IPS DF 4.7 (cell line): ENCODE measurements around the gene BRD1.
"Not testable (repeated sequence)": the region's sequence is repeated elsewhere in the genome, so short reads cannot be mapped to it uniquely, and the experiment has no call there.

Experiments
- DNase-seq: peaks from one replicate; pipeline ENCODE4 v3.0.0-alpha.2; 2013; ENCODE audit warnings: low spot score; ENCODE audit errors: extremely low read depth

Gene BRD1

DNA sequence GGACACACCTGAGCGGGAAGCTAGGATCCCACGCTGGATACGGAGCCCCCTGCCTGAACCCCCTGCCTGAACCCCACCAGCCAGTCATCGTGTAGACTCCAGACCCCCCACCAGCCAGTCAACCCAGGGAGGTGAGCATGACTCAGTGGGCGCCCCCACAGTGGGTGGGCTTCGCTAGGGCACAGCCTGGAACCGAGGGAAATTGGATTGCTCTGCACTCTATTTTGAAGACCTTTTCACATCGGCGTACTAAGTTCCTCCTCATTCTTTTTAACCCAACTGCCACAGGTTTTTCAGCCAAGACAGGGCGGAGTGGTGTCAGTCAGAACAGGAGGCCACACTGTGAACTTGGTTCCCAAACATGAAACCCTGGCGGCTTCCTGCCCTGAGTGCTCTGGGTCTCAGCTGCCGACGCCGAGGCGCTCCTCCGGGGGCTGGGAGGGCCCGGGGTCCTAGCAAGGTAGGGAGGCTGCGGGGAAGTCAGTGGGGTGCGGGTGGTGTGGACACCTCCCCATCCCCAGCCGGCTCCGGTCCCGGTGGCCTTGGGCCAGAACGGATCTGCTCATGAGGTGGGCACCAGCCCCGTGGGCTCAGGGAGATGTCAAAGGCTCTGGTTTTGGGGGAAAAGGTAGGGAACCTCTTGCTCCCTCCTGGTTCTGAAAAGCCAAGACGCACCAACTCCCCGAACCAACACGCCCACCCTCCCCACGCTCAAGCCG is 57.0 kb downstream of the BRD1 start:
- DNase-seq: no peak

DNA sequence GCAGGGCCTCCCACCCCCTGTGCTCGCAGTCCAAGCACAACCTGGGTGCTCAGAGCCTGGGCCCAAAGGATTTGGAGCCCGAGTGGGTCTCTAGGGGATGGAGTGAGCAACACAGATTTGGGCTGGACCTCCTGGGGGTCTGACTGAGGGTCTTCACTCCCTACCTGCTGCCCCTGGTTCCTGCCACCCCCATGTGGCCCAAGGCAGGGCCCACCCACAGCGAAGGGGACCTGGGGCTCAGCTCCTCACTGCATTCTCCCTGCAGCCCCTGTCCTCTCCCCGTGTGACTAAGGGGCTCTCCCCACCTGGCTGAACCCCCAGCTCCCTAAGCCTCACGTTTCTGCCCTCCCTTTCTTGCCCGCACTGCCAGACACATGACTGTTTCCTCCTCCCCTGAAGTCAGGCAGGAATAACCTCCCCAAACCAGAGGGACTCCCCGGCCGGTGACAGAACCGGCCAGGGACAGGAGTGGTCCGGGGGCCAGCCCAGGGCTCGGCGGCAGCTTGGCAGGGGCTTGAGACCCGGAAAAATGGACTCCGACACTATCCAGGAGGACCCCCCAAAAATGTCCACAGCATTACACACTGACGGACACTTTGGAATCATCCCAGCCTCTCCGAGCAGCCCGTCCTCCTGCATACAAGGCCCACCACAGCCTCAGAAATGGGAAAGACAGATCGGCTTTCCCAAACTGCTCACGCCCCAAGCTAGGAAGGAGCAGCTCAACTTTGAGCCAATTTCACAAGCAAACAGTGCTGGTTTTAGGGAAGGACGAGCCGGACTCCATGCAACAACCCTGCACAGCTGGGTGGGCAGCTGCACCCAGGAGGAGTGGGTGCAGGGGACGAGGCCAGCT is 57.8 kb downstream of the BRD1 start:
- DNase-seq: no peak

DNA sequence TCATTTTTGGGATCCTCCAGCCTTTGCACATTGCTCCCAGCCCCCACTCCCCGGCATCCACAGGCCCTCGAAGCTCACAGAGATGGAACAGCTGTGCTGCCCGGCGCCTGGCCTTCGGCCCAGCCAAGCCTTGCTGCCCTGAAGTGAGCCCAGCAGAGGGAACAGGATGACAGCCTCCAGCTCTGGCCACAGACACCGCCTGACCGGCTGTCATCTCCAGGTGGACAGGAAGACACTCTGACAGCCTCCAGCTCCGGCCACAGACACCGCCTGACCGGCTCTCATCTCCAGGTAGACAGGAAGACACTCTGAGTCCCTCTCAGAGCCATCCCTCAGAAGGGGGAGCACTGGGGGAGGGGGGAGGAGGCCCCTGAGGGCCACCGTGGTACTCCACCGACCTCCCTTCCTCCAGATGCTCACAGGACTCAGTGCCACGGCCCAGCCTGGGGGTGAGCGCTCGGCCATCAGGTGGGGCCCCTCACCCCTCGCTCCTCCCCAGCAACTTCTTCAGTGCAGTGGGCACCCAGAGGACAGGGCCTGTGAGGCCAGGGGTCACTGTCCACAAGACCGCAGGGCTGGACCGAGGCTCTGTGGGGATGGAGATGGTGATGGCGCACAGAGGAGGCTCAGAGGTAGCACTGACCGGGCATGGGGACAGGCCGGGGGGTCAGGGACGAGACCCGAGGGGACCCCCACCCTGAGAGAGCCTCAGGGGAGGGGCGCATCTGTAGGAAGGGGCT is 58.6 kb downstream of the BRD1 start:
- no peak for DNase-seq

DNA sequence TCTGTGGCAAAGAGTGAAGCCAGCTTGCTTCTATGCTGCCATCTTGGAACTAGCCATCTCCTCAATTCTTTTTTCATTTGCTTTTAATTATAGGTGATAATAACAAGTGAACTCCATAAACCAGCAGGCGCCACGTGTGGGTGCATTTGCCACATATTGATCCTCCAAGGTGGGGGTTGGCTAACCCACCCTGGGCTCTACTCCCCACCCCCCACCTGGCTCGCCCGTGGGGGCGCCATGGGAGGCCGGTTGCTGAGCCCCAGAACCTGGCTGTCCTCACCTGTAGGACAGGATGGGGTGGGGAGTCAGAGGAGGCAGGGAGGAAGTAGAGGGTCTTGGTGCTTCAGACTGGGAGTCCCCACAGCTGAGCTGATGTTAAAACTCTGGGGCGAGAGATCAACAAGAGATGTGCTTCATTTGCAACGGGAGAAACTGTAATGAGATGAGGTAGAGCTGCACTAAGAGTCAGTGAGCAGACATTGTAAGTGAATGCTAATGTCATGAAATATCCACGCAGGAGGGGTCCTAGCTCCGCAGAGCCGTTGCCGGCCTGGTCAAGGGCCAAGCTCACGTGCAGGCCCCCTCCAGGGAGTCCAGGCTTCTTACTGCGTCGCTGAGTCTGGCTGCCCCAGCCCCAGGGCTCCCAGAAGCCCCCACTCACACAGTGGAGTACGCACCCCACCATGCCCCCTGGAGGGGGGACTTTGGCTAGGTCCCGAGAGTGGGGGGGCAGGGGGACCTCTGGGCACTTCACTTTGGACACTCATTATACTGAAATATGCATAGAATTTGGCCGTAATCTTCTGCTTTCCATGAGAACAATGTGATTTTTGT is 59.4 kb downstream of the BRD1 start:
- no peak for DNase-seq

DNA sequence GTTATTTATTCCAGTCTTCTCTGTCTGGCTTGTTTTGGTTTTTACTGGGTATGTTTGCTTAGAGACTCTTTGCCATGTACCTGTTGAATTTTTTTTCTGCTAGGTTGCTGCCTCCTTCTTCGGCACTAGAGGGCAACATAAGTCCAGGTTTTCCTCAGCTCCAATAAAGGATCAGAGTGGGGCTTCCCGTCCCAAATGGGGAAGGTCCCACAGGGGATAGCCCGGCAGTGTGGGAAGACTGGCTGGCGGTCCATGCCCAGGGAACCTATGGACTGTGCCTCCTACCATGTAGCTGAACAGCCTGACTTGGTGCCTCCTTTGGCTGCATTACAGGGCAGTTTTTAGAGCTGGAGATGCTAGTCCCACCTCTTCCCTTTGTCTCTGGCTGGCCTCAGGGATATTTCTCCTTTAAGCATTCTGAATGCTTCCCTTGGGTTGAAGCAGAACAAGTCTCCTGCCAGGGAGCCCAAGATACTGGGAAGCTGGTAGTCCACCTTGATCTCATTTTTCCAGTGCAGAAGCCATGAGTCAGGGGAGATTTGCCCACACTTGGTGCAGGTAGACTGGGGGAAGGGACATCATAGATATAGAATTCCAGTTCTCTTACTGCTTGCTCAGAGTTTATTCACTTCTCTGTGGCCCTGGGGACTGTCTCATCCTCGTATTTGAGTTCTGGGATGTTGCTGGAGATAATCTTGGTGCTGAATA is 60.2 kb downstream of the BRD1 start:
- peak; percentile 36 for DNase-seq

DNA sequence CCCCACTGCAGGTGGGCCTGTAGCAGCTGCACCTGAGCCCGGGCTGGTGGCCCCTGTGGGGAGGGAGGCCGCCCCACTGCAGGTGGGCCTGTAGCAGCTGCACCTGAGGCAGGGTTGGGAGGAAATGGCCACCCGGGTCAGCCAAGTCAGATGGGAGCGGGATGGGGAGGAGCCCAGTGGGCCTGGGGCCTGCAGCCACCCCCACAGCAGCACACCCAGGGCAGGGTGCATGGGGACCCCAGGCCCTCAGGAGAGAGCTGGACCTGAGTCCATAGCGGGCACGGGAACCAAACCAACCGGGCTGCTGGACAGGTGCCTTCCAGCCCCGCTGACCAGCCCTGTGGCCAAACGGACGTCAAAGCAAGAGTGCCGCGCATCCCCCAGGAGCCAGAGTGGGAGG is 61.7 kb downstream of the BRD1 start:
- no peak for DNase-seq

DNA sequence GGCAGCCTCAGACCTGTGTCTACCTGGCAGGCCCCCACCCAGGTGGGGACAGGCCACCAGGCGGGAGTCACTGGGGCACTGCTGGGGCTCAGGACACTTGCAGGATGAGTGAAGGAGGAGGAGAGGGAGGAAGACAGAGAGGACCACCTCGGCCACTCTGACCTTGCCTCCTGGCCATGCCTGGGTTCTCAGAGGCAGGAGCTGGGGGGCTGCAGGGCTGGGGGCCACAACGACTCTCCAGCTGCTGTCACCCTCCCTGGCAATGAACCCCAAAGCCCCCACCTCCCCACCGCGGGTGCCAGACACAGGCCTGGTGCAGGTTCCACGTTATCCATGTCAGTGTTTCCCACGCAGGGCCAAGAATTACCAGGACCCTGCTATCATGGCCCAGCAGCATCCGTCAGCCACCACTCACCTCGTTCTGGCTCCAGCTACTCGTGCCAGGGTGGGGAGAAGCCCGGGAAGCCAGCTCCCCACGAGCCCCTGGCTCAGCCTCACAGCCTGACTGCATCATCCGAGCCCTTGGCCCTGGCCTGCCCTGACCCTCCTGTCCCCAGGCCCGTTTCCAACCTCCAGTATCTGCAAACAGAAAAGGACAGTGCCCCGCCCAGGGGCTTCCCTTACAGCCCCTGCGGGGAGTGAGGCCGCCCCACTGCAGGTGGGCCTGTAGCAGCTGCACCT is 62.4 kb downstream of the BRD1 start:
- no peak for DNase-seq

DNA sequence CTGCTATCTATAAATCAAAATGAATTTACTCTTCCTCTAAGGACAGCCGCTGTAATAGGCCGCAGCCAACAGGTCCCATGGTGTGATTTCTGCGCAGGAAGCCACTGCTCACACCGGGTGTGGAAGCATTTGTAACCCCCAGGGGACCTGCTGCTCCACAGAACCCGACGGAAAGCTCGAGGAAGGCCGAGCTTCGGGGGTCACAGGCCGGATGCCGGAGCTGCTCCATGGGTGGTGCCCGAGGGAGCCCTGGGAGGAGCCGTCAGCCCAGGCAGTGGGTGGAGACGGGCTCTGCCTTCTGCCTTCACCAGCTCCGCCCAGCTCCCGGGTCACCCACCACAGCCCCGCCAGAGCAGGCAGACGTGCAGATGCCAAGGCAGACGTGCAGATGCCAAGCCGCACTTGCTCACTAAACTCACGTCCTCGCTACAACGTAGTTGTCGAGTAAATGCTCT is 63.5 kb downstream of the BRD1 start:
- DNase-seq: no peak

DNA sequence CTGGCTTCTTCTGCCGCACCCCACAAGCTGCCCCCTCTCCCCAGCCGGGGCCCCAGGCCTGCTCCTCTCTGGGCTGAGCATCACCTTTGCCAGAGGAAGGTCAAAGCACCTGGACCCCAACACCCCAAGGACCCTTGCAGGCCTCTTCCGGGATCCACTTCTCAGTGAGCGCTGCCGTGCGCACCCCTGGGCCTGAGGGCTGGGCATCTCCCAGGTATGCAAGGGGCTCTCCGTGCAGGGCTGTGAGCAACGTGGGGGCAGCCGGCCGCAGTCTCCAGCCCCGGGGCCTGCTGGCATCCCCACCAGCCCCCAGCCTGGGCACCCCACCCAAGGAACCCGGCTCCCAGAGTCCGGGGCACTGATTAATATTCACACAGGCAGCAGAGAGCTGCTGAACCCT is 64.0 kb downstream of the BRD1 start:
- no peak for DNase-seq

DNA sequence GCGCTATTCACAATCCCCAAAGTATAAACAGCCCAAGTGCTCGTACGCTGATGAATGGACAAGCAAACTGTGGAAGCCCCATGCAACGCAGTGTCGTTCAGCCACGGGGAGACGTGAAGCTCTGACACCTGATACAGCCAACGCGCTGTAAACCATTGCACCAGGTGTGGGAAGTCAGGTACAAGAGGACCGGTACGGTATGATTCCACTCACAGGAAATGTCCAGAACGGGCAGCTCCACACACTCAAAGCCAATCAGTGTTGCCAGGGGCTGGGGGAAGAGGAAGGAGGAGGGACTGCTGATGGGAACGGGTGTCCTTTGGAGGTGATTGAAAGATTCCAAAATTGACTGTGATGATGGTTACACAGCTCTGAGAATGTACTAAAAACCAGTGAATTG is 64.5 kb downstream of the BRD1 start:
- no peak for DNase-seq

DNA sequence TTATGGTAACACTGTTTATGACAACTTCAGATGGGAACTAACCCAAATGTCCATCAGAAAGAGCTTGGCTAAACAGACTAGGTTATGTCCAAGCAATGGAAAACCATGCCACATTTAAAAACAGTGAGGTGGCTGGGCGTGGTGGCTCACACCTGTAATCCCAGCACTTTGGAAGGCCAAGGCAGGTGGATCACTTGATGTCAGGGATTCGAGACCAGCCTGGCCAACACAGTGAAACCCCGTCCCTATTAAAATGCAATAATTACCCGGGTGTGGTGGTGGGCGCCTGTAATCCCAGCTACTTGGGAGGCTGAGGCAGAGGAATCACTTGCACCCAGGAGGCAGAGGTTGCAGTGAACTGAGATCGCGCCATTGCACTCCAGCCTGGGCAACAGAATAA is 65.1 kb downstream of the BRD1 start:
- DNase-seq: not testable (repeated sequence)

DNA sequence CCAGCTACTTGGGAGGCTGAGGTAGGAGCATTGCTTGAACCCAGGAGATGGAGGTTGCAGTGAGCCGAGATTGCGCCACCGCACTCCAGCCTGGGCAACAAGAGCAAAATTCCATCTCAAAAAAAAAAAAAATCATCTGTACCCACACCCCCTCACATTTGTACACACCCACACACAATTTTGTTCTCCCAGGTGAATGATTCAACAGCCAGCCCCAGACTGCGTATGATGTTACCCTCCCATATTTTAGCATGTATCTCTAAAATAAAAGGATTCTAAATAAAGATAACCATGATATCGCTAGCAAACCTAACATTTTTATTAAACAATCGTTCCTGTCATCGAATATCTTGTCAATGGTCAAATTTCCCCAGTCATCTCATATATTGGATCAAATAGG is 65.8 kb downstream of the BRD1 start:
- DNase-seq: no peak

DNA sequence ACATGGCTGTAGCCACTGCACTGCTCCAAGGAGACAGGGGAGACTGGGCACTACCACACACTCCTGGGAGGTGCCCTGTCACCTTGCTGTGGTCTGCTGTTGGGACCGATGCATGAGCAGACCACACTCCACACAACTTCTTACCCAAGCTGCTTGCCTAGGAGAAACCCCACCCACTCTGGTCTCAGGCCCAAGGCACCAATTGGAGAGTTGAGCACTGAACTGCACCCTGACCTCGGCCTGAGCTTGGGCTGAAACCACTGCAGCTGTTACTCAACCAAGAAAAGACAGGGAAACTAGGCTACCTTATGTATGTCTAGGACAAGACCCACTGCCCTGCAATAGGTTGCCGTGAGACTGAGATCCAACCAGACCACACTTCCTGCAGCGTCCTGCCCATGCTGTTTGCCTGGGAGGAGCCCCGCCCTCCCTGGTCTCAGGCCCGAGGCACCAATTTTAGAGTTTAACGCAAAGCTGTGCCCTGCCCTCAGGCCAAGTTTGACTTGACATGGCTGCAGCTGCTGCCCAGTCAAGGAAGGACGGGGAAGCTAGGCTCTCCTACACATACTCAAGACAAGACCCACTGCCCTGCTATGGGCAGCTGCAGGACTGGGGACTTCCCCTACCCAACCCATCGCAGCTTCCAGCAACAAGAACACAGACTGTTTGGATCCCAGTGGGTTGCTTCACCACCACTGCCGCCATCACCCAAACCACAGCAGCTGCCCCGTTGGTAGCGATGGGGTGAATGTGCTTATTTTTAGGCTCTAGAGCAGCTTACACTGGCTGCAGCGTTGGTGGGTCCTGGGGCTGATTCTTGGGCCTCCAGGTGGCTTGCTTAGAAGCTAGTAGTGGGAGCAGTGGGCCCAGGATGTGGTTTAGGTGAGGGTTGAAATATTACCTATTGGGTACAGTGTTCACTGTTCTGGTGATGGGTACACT is 66.8 kb downstream of the BRD1 start:
- DNase-seq: no peak

DNA sequence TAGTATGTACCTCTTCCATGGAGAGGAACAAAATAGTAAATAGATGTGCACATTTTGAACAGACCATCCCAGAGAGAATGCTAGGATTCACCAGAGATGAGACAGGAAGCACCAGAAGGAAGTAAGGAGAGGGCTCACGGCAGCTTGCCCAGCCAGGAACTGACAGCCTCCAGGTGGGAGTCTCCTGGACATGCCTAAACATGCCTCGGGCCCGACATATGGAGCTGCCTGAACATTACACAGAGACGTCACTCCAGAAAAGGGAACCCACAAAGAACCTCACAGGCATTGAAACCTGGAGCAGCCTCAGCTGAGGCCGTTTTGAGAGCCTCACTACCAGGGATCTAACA is 67.4 kb downstream of the BRD1 start:
- DNase-seq: no peak

DNA sequence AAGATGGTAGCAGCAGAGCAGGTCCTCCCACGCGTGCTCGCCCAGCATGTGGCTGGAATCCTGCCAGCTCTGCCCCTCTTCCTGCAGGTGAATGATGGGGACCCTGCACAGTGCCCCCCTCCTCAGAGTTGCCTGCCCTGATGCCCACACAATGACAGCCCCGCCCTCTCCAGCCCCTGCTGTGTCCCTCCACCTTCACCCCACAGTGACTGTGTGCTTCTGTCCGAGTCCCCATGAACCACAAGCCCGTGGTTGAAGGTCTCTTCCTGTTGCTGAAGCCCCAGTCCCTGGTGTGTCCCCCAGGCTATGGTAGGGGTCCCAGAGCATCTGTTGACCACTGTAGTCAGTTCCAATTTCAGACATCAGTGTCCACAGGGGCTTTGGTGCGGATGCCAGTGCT is 71.0 kb downstream of the BRD1 start:
- DNase-seq: no peak

DNA sequence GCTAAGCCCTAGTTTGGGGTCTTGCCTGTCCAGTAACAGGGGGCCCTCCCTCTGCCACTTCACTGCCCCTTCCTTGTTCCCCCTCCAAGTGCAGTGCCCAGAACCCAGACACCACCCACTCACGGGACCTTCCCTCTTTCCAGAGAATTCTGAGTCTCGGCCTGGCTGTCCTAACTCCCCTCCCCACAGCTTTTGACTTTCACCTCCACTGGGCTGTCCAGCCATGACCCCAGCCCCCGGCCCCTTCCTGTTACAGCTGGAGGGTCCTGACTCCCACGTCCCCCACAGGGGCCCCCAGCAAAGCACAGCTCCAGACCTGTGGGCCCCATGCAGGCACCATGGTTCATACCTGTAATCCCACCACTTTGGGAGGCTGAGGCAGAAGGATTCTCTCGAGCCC is 71.5 kb downstream of the BRD1 start:
- no peak for DNase-seq

DNA sequence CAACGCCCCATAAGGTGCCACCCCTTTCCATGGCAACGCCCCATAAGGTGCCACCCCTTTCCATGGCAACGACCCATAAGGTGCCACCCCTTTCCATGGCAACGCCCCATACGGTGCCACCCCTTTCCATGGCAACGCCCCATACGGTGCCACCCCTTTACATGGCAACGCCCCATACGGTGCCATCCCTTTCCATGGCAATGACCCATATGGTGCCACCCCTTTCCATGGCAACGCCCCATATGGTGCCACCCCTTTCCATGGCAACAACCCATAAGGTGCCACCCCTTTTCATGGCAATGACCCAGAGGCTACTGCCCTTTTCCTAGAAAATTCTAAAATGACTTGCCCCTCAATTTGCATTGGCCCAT is 72.1 kb downstream of the BRD1 start:
- DNase-seq: no peak

DNA sequence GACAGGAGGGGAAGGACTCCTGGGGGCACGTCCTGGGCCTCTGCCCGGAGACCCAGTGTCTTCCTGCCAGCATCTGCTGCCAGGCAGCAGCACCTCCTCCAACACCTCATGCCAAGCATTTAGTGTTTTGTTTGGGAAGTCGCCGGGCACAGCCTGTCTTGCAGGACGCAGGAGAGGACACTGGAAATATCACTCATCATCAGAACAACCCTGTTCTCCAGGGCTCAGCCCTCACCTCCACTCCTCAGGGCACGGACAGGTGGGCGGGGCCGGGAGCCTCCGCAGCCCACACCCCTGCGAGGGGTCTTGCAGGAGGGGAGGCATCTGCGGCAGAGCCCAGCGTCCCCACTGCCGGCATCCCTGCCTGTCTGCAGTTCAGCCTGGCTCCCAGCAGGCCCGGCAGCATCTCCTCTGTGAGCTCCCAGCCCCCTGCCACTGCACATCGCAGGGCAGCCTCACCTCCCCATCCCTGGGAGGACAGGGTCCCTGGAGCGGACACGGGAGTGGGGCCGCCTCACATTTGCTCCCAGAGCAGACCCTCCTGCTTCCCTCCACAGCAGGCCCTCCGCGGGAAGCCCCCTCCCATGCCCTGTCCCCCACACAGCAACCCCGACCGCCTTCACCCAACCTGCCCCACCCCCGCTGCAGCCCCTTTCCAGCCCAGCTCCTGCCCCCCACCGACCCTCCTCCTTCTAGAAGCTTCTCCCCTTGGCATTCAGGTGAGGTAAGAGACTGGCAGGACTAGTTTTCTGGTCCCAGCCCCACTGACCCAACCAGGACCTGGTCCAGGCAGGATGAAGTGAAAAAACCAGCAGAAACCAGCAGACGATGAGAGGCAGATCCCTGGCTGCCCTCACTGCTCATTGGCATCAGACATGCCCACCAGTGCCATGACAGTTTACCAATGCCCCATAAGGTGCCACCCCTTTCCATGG is 72.7 kb downstream of the BRD1 start:
- no peak for DNase-seq
